Naive thymus-derived CD8-positive, alpha-beta T cell (primary cell): Measurements from ENCODE around the gene BNC2. TPM values are rescaled to one million over a fixed set of nuclear protein-coding genes. Genes with fewer than 3 reads are reported as not detected.
"Not testable (repeated sequence)": the region's sequence is repeated elsewhere in the genome, so short reads cannot be mapped to it uniquely, and the experiment has no call there.

Source experiments
- ATAC-seq, 2 donors: fragments of 150-1000 bp; cut with Tn5 transposase in 1 of 2; sonication (Bioruptor Pico), chemical (Tn5 transposase) in 1 of 2; 1 replicate in 1 of 2; 2 replicates in 1 of 2; pipeline ENCODE4 v1.10.0; 2021; ENCODE audit warnings: mild to moderate bottlenecking in 2 of 2, moderate library complexity in 2 of 2
- POLR2A ChIA-PET: fragments of 350-600 bp; sonication (Branson Sonifier 250); formaldehyde crosslinking; loops from one replicate; lab custom pipeline; 2021; ENCODE audit warnings: antibody characterized with exemption; lab: Charles Lee
- DNase-seq, 10 donors: peaks; one replicate each; pipeline versions ENCODE4 v3.0.0 to v3.0.0-alpha.2; 2020 to 2022
- H3K27ac Mint-ChIP-seq, 10 donors: one replicate each; pipeline ENCODE4 v1.8.0; 2020 to 2022; ENCODE audit warnings: mild to moderate bottlenecking in 10 of 10, mixed read lengths in 10 of 10, moderate library complexity in 4 of 10, inconsistent platforms in 1 of 10
- H3K27me3 Mint-ChIP-seq, 5 donors: one replicate each; pipeline ENCODE4 v1.8.0; 2021 to 2022; ENCODE audit warnings: mixed read lengths in 5 of 5
- H3K36me3 Mint-ChIP-seq, 3 donors: one replicate each; pipeline ENCODE4 v1.8.0; 2020 to 2022; ENCODE audit warnings: mixed read lengths in 3 of 3, mild to moderate bottlenecking in 2 of 3, inconsistent platforms in 1 of 3
- H3K4me1 Mint-ChIP-seq, 4 donors: one replicate each; pipeline ENCODE4 v1.8.0; 2021 to 2022; ENCODE audit warnings: mixed read lengths in 4 of 4
- H3K4me3 Mint-ChIP-seq, 10 donors: one replicate each; pipeline ENCODE4 v1.8.0; 2020 to 2022; ENCODE audit warnings: mild to moderate bottlenecking in 10 of 10, mixed read lengths in 10 of 10, moderate library complexity in 6 of 10, inconsistent platforms in 1 of 10
- H3K9me3 Mint-ChIP-seq, 9 donors: one replicate each; pipeline ENCODE4 v1.8.0; 2020 to 2022; ENCODE audit warnings: mixed read lengths in 9 of 9, mild to moderate bottlenecking in 3 of 9, inconsistent platforms in 1 of 9, moderate library complexity in 1 of 9
- polyA plus RNA-seq, 3 donors: library from polyadenylated mRNA; unstranded; fragments of 300-500 nt; fragmentation: Illumina TruSeq; gene quantifications; one replicate each; pipeline ENCODE4 v1.2.3, GENCODE V29; 2021
- total RNA-seq, 8 experiments: library from RNA in 2 of 8; stranded (reverse) in 2 of 8; gene quantifications; one replicate each; pipeline ENCODE4 v1.2.3 and lab custom pipeline; 2021 to 2026

The BNC2 gene
- total and polyA plus RNA-seq, 5 experiments from 2014 or later: not detected

- Mint-ChIP-seq H3K4me1 (no peaks in the 10 kb centered on the region), H3K27ac (no peak overlapping the region), H3K4me3 (no peak overlapping the region), H3K36me3 (no peaks in the 10 kb centered on the region), H3K9me3 (peaks cover 0 to 7% (median 0%) of the 10 kb centered on the region in 9 donors), H3K27me3 (peaks cover 0 to 3% (median 0%) of the 10 kb centered on the region in 5 donors)
- no peak for ATAC-seq
- no peak for DNase-seq
- POLR2A ChIA-PET: no interaction called here
Measured at GRCh38 chr9:16561121-16561520, 309.3 kb downstream of the BNC2 start.

DNA sequence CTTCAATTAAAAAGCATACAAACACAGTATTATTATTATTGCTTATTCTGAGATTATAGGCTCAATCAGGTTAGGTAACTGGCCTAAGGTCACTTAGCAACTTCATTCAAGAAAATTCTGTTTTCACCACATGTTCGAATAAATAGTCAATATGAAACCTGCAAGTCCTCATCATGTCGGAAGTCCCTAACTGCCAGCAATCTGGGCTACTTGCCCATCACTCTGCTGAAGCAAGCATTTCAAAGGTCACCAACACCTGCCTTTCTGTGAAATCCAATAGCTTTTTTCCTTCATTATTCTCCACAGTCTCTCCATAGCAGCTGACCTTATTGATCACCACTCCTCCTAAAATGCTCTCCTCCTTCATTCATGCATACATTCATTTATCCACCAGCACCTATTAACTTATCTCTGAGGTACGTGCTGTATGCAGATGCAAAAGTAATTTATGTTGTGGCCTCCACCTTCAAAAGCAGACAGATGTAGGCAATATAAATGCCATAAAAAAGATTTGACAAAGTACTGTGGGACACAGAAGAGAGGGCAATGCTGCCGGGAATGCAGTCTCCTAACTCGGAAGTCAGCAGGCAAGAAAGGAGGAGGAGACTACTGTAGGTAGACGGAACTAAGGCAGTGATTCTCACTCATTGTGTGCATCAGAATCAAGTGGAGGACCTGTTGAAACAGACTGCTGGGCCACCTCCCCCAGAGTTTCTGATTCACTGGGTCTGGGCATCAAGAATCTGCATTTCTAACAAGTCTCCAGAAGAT, 310.9 kb downstream of the BNC2 start:
- no peak overlapping the region for H3K4me3 Mint-ChIP-seq
- no peaks in the 10 kb centered on the region for H3K4me1 Mint-ChIP-seq
- no peaks in the 10 kb centered on the region for H3K36me3 Mint-ChIP-seq
- no peaks in the 10 kb centered on the region for H3K27me3 Mint-ChIP-seq
- H3K9me3 Mint-ChIP-seq: peaks cover 0 to 4% (median 0%) of the 10 kb centered on the region in 9 donors
- no peak for DNase-seq
- no peak for ATAC-seq
- POLR2A ChIA-PET: no interaction called here
- H3K27ac Mint-ChIP-seq: no peak overlapping the region

GRCh38 chr9:16555802-16556201, 314.7 kb downstream of the BNC2 start:
- Mint-ChIP-seq H3K4me1 (no peaks in the 10 kb centered on the region), H3K27me3 (no peaks in the 10 kb centered on the region), H3K4me3 (no peak overlapping the region), H3K27ac (no peak overlapping the region), H3K36me3 (no peaks in the 10 kb centered on the region), H3K9me3 (peaks cover 0 to 2% (median 0%) of the 10 kb centered on the region in 9 donors)
- no peak for ATAC-seq
- no peak for DNase-seq
- POLR2A ChIA-PET: no interaction called here

- Mint-ChIP-seq H3K36me3 (no peaks in the 10 kb centered on the region), H3K27ac (no peak overlapping the region), H3K4me3 (no peak overlapping the region), H3K4me1 (no peaks in the 10 kb centered on the region), H3K27me3 (peaks cover 0 to 2% (median 0%) of the 10 kb centered on the region in 5 donors), H3K9me3 (peaks cover 0 to 2% (median 0%) of the 10 kb centered on the region in 9 donors)
- DNase-seq: no peak
- ATAC-seq: no peak
- POLR2A ChIA-PET: no interaction called here
Measured at GRCh38 chr9:16553869-16554540, 316.5 kb downstream of the BNC2 start.

DNA sequence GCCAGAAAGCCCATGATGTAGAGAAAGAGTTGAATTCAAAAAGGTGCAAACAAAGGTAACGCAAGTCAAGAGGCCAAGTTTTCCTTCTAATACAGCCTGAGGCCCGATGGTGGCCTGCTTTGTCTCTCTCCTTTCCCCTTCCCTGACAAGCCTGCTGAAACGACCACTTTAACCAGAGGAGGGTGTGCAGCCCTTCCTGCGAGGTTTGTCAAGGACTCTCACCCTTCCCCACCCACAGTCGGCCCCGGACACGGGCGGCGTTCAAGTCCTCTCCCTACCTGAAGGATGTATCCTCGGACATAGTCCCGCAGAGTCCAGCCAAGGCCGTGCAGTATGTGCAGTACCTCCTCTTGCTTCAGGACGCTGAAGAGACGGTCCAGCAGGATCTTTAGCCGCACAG, 318.2 kb downstream of the BNC2 start:
- H3K4me1 Mint-ChIP-seq: no peaks in the 10 kb centered on the region
- H3K4me3 Mint-ChIP-seq: no peak overlapping the region
- peaks cover 0 to 2% (median 0%) of the 10 kb centered on the region in 9 donors for H3K9me3 Mint-ChIP-seq
- peaks cover 0 to 3% (median 0%) of the 10 kb centered on the region in 5 donors for H3K27me3 Mint-ChIP-seq
- no peak overlapping the region for H3K27ac Mint-ChIP-seq
- no peak for ATAC-seq
- DNase-seq: no peak
- H3K36me3 Mint-ChIP-seq: no peaks in the 10 kb centered on the region
- POLR2A ChIA-PET: no interaction called here

GRCh38 chr9:16551692-16552091, 318.8 kb downstream of the BNC2 start:
- no peaks in the 10 kb centered on the region for H3K9me3 Mint-ChIP-seq
- H3K4me3 Mint-ChIP-seq: no peak overlapping the region
- DNase-seq (no peak), ATAC-seq (no peak)
- H3K27me3 Mint-ChIP-seq: peaks cover 0 to 3% (median 0%) of the 10 kb centered on the region in 5 donors
- H3K36me3 Mint-ChIP-seq: no peaks in the 10 kb centered on the region
- no peak overlapping the region for H3K27ac Mint-ChIP-seq
- POLR2A ChIA-PET: no interaction called here
- no peaks in the 10 kb centered on the region for H3K4me1 Mint-ChIP-seq

DNA sequence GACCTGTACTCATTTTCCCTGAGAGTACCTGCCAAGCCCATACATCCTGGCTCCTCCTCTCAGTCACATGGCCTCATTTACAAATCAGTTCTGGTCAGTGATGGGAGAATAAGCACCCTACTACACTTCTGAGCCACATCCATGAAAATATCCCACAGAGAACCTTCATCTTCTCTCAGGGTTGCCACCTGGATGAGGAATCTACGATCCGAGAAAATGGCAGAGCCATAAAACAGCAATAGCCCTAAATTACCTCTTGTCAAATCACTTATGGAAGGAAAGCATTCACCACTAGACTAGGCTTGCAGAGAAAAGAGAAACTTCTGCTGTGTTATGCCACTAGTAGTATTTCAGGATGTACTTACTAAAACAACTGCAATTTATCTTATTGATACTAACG, 324.8 kb downstream of the BNC2 start:
- DNase-seq (no peak), ATAC-seq (no peak)
- H3K4me3 Mint-ChIP-seq: no peak overlapping the region
- no peaks in the 10 kb centered on the region for H3K4me1 Mint-ChIP-seq
- POLR2A ChIA-PET: no interaction called here
- H3K27me3 Mint-ChIP-seq: peaks cover 0 to 3% (median 0%) of the 10 kb centered on the region in 5 donors
- H3K36me3 Mint-ChIP-seq: no peaks in the 10 kb centered on the region
- no peaks in the 10 kb centered on the region for H3K9me3 Mint-ChIP-seq
- H3K27ac Mint-ChIP-seq: no peak overlapping the region

- POLR2A ChIA-PET: no interaction called here
Measured at GRCh38 chr9:16544842-16545241, 325.6 kb downstream of the BNC2 start.

DNA sequence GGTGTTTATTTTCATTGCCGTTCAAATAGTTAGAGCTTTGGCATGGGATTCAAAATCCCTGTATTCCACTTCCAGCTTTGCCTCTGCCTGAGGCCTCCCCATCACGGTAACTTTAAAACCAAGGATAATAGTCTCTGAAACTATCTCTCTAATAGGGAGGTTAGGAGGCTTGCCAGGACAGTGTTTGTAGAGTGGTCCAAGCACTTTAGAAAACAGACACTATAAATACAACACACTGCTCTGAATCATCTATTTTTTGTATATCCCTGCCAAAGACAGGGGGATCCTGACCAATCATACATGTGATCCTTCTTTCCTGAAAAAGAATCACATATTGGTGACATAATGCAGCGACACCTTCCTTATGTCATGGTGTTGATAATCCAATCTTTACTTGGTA, 326.8 kb downstream of the BNC2 start:
- DNase-seq: no peak
- ATAC-seq: no peak
- Mint-ChIP-seq H3K36me3 (no peaks in the 10 kb centered on the region), H3K27me3 (no peaks in the 10 kb centered on the region), H3K4me1 (no peaks in the 10 kb centered on the region), H3K9me3 (no peaks in the 10 kb centered on the region), H3K4me3 (no peak overlapping the region), H3K27ac (no peak overlapping the region)
- POLR2A ChIA-PET: no interaction called here

More at GRCh38 chr9:16544842-16545241, 325.6 kb downstream of the BNC2 start:
- Mint-ChIP-seq H3K4me3 (no peak overlapping the region), H3K36me3 (no peaks in the 10 kb centered on the region), H3K27ac (no peak overlapping the region), H3K4me1 (no peaks in the 10 kb centered on the region), H3K9me3 (no peaks in the 10 kb centered on the region), H3K27me3 (peaks cover 0 to 3% (median 0%) of the 10 kb centered on the region in 5 donors)
- ATAC-seq (no peak), DNase-seq (no peak)

GRCh38 chr9:16543225-16543624, 327.2 kb downstream of the BNC2 start:
- H3K9me3 Mint-ChIP-seq: no peaks in the 10 kb centered on the region
- H3K4me3 Mint-ChIP-seq: no peak overlapping the region
- POLR2A ChIA-PET: no interaction called here
- H3K27ac Mint-ChIP-seq: no peak overlapping the region
- DNase-seq (no peak), ATAC-seq (no peak)
- H3K36me3 Mint-ChIP-seq: no peaks in the 10 kb centered on the region
- H3K4me1 Mint-ChIP-seq: no peaks in the 10 kb centered on the region
- no peaks in the 10 kb centered on the region for H3K27me3 Mint-ChIP-seq

DNA sequence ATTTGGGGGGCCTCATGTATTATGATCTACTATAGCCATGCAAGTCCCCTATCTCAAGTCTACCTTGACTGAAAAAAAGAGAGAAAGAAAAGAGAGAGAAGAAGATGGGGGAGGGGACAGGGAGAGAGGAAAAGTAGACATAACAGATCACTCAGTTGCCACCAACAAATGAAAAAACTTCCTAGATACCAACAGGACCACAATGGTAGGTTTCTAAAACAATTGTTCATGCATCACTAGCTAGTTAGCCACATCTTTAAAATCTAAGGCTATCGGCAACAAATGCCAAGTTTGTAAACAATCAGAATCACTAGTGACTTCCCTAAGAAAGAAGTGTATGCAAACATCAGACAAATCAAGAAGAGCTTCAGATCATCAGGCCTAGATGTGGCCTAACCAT, 328.2 kb downstream of the BNC2 start:
- POLR2A ChIA-PET: no interaction called here
- Mint-ChIP-seq H3K4me3 (no peak overlapping the region), H3K27ac (no peak overlapping the region), H3K4me1 (no peaks in the 10 kb centered on the region), H3K9me3 (no peaks in the 10 kb centered on the region), H3K36me3 (no peaks in the 10 kb centered on the region), H3K27me3 (no peaks in the 10 kb centered on the region)
- ATAC-seq (no peak), DNase-seq (no peak)

GRCh38 chr9:16540743-16541613, 329.5 kb downstream of the BNC2 start:
- Mint-ChIP-seq H3K9me3 (no peaks in the 10 kb centered on the region), H3K4me3 (no peak overlapping the region), H3K27me3 (no peaks in the 10 kb centered on the region), H3K36me3 (no peaks in the 10 kb centered on the region), H3K4me1 (no peaks in the 10 kb centered on the region), H3K27ac (no peak overlapping the region)
- POLR2A ChIA-PET: no interaction called here
- no peak for DNase-seq
- no peak for ATAC-seq

DNA sequence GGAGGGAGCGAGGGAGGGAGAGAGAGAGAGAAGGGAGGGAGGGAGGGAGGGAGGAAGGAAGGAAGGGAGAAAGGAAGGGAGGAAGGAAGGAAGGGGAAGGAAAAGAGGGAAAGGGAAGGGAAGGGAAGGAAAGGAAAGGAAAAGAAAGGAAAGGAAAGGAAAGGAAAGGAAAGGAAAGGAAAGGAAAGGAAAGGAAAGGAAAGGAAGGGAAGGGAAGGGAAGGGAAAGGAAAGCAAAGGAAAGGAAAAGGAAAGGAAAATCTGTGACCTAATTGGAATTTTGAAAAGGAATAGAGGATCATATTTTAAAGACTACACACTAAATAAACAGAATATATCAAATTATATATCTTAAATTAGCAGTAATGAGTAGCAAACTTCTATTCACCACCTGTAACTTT, 330.8 kb downstream of the BNC2 start:
- H3K4me3 Mint-ChIP-seq, H3K27ac Mint-ChIP-seq, DNase-seq, H3K4me1 Mint-ChIP-seq, H3K9me3 Mint-ChIP-seq, H3K27me3 Mint-ChIP-seq, POLR2A ChIA-PET, ATAC-seq, H3K36me3 Mint-ChIP-seq: not testable (repeated sequence)
